Measurements from ENCODE around the gene KCNK7.
A peak's percentile ranks its signal among the peaks of the same experiment; 100 is the strongest.

The KCNK7 gene

GRCh38 chr11:65616575-65617001 is 21.0 kb upstream of the KCNK7 start:
- in situ Hi-C loops (cut with MboI; ENCODE audit: low sequenced_read_pairs, unreplicated experiment), result no loop called here
- TF ChIP-seq CTCF (IDR thresholded peaks at IDR 0.05; ENCODE audit: borderline replicate concordance, control extremely low read depth, extremely low read depth, insufficient read depth, missing control alignments), result no peak
- DNase-seq (ENCODE audit: low spot score), result no peak

- in situ Hi-C loops (cut with MboI; ENCODE audit: low sequenced_read_pairs, unreplicated experiment), result no loop called here
- TF ChIP-seq CTCF (IDR thresholded peaks at IDR 0.05; ENCODE audit: borderline replicate concordance, control extremely low read depth, extremely low read depth, insufficient read depth, missing control alignments), result no peak
- peak; percentile 80 for DNase-seq (ENCODE audit: low spot score)
Observed at GRCh38 chr11:65615950-65616574, 20.5 kb upstream of the KCNK7 start.

DNA sequence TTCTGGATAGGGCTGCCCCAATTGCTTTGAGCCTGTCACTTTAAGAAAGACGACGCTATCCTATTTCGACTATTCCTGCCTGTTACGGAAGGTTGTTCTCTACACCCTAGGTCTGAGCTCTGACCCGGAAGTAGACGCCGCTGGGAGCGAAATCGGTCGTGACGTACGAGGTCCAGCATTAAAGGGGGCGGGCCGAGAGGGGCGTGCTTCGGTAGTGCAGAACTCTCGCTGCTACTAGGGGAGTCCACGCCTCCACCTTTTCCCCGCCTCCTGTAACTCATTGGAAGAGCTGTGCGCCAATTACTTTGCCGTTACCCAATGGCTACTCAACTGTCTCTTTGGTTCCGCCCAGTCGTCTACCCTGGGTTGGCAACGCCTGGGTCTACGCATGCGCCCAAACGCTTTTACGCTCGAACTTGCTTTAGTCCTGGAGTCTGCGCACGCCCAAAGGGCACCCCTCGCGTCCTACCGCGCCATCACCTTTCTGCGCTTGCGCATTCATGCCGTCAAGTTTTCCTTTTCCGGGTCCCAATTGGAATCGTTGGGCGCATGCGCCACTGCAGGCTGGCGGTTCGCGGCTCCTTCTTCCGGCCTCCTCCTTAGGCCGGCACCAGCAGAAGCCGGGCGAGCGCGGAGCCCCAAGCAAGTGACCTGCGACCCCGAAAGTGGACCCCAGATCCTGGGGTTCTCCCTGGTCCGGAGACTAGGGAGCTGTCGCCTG is 19.8 kb upstream of the KCNK7 start, which contains the start of gene PCNX3:
PCNX3 (plus strand) TSS at position 548 of the 721 bp plus-strand sequence. CDS start 536 bp downstream, outside the sequence.
- TF ChIP-seq CTCF (IDR thresholded peaks at IDR 0.05; ENCODE audit: borderline replicate concordance, control extremely low read depth, extremely low read depth, insufficient read depth, missing control alignments), result no peak
- in situ Hi-C loops (cut with MboI; ENCODE audit: low sequenced_read_pairs, unreplicated experiment), result no loop called here
- peak; percentile 100 for DNase-seq (ENCODE audit: low spot score)

GRCh38 chr11:65613091-65613928 is 17.7 kb upstream of the KCNK7 start:
- DNase-seq (ENCODE audit: low spot score), result no peak
- in situ Hi-C loops (cut with MboI; ENCODE audit: low sequenced_read_pairs, unreplicated experiment), result no loop called here
- TF ChIP-seq CTCF (IDR thresholded peaks at IDR 0.05; ENCODE audit: borderline replicate concordance, control extremely low read depth, extremely low read depth, insufficient read depth, missing control alignments), result no peak

DNA sequence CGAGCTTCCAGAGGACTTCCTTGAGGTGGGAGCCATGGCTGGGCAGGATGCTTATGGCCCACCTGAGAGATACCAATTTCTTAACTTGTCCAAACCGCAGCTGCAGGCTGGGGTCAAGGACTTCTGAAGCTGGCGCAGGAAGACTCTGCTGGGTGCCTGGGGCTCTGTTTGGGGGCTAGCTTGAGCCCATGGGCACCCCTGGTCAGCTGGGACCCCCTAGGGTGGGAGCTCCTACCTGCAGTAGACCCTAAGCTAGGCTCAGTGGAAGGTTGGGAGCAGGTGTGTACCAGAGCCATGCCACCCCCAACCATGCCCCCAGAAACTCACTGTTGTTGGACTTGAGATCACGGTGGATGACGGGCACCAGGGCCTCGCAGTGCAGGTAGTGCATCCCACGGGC is 17.1 kb upstream of the KCNK7 start:
- TF ChIP-seq CTCF (IDR thresholded peaks at IDR 0.05; ENCODE audit: borderline replicate concordance, control extremely low read depth, extremely low read depth, insufficient read depth, missing control alignments), result no peak
- in situ Hi-C loops (cut with MboI; ENCODE audit: low sequenced_read_pairs, unreplicated experiment), result no loop called here
- DNase-seq (ENCODE audit: low spot score), result no peak
